NCI-H1694 treated with DMSO at 0.1 percent for 48 hours (cell line): Measurements from ENCODE around the gene CA6.
"Not testable (repeated sequence)": the region's sequence is repeated elsewhere in the genome, so short reads cannot be mapped to it uniquely, and the experiment has no call there.

Experiments used
- DNase-seq: peaks from one replicate; lab custom pipeline; 2025; lab: John Stamatoyannopoulos, UW

Gene CA6

GRCh38 chr1:8926707-8927694 is 18.7 kb upstream of the CA6 start:
- DNase-seq: no peak

GRCh38 chr1:8930116-8930515 is 15.6 kb upstream of the CA6 start:
- DNase-seq: peak; percentile 20

GRCh38 chr1:8937051-8937450 is 8.6 kb upstream of the CA6 start:
- not testable (repeated sequence) for DNase-seq

GRCh38 chr1:8937701-8938100 is 8.0 kb upstream of the CA6 start:
- DNase-seq: no peak

- DNase-seq: no peak
These were observed 7.3 kb upstream of the CA6 start for GRCh38 chr1:8938232-8938999.

- DNase-seq: no peak
These were observed 6.7 kb upstream of the CA6 start for GRCh38 chr1:8939000-8939265.

- DNase-seq: no peak
These were observed 6.2 kb upstream of the CA6 start for GRCh38 chr1:8939362-8939995.

GRCh38 chr1:8941906-8942305 is 3.8 kb upstream of the CA6 start:
- no peak for DNase-seq

GRCh38 chr1:8943498-8944405 is 1.9 kb upstream of the CA6 start:
- no peak for DNase-seq

- DNase-seq: no peak
These were observed 1.5 kb downstream of the CA6 start for GRCh38 chr1:8947127-8947691.

- DNase-seq: no peak
These were observed 4.6 kb downstream of the CA6 start for GRCh38 chr1:8950309-8950708.

- DNase-seq: no peak
These were observed 5.6 kb downstream of the CA6 start for GRCh38 chr1:8951231-8951630.

- DNase-seq: no peak
These were observed 9.7 kb downstream of the CA6 start for GRCh38 chr1:8955406-8955805.

- DNase-seq: no peak
These were observed 11.0 kb downstream of the CA6 start for GRCh38 chr1:8956461-8957349.

GRCh38 chr1:8962812-8963530 is 17.3 kb downstream of the CA6 start:
- no peak for DNase-seq

- no peak for DNase-seq
These were observed 18.3 kb downstream of the CA6 start for GRCh38 chr1:8963963-8964362.

GRCh38 chr1:8965121-8965820 is 19.6 kb downstream of the CA6 start:
- no peak for DNase-seq

GRCh38 chr1:8966606-8967005 is 20.9 kb downstream of the CA6 start:
- no peak for DNase-seq

- not testable (repeated sequence) for DNase-seq
These were observed 23.2 kb downstream of the CA6 start for GRCh38 chr1:8968902-8969301.
